ENCODE results near the gene DPF3.

DNA sequence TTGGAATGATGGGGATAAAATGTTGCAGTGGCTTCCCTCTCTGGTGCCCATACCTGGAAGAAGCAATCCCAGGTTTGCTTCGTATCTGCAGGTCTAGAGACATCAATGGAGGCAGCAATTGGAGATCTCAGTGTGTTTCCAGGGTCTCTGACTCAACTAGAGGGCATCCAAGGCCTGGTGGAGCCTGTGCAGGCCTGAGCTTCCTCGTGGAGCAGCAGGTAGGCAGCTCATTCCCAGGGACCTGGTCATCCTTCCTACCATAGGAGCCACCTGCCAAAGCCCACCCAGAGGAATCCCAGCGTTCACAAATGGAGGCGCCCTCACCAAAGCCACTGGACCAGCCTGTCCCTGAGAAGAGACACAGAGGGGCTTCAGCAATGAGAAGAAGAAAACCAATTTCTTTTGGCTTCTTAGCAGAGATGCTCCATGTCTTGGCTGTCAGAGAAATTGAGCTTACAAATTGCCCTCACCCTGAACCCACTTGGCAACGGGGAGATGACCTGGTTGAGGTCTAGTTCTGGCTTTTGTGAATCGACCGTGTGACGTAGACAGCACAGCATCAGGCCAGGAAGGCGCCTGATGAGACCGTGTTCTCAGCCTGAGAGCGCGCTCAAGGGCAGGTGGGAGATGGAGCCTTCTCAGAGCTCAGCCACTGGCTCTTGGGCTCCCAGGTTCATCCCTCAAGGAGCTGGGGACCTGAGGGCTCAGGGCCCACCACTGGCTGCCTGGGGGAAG lies 283.6 kb downstream of the DPF3 start:
- TF ChIP-seq, protein P1, sequence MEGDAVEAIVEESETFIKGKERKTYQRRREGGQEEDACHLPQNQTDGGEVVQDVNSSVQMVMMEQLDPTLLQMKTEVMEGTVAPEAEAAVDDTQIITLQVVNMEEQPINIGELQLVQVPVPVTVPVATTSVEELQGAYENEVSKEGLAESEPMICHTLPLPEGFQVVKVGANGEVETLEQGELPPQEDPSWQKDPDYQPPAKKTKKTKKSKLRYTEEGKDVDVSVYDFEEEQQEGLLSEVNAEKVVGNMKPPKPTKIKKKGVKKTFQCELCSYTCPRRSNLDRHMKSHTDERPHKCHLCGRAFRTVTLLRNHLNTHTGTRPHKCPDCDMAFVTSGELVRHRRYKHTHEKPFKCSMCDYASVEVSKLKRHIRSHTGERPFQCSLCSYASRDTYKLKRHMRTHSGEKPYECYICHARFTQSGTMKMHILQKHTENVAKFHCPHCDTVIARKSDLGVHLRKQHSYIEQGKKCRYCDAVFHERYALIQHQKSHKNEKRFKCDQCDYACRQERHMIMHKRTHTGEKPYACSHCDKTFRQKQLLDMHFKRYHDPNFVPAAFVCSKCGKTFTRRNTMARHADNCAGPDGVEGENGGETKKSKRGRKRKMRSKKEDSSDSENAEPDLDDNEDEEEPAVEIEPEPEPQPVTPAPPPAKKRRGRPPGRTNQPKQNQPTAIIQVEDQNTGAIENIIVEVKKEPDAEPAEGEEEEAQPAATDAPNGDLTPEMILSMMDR (IDR thresholded peaks at IDR 0.05): no peak
- TF ChIP-seq POLR2A (IDR thresholded peaks at IDR 0.05): no peak
